Astrocyte of the spinal cord (primary cell): Measurements from ENCODE around the gene ZNF501.

Experiments used
- DNase-seq: peaks from one replicate; pipeline ENCODE4 v3.0.0; 2011; ENCODE audit warnings: low read depth, low spot score
- H3K4me3 ChIP-seq: 2 replicates; pipeline ENCODE4 v1.5.1; 2011; ENCODE audit warnings: low read depth, mild to moderate bottlenecking, low read length, moderate library complexity
- in situ Hi-C: cut with HindIII; loops from 2 replicates; pipeline ENCODE4 v1.10.0; 2017; ENCODE audit warnings: low sequenced_read_pairs
- TF ChIP-seq, protein P1 (sequence below): IDR thresholded peaks from 2 replicates; pipeline ENCODE4 v1.5.1; 2012; ENCODE audit warnings: low read depth, mild to moderate bottlenecking, low read length, inconsistent platforms

Gene ZNF501

GRCh38 chr3:44762690-44763089, 33.3 kb downstream of the ZNF501 start:
- no peak for DNase-seq
- TF ChIP-seq, protein P1, sequence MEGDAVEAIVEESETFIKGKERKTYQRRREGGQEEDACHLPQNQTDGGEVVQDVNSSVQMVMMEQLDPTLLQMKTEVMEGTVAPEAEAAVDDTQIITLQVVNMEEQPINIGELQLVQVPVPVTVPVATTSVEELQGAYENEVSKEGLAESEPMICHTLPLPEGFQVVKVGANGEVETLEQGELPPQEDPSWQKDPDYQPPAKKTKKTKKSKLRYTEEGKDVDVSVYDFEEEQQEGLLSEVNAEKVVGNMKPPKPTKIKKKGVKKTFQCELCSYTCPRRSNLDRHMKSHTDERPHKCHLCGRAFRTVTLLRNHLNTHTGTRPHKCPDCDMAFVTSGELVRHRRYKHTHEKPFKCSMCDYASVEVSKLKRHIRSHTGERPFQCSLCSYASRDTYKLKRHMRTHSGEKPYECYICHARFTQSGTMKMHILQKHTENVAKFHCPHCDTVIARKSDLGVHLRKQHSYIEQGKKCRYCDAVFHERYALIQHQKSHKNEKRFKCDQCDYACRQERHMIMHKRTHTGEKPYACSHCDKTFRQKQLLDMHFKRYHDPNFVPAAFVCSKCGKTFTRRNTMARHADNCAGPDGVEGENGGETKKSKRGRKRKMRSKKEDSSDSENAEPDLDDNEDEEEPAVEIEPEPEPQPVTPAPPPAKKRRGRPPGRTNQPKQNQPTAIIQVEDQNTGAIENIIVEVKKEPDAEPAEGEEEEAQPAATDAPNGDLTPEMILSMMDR: no peak
- in situ Hi-C loops: no loop called here
- H3K4me3 ChIP-seq: peak overlapping the region; percentile 77

GRCh38 chr3:44764248-44764647, 34.8 kb downstream of the ZNF501 start:
- no peak for DNase-seq
- in situ Hi-C loops: no loop called here
- TF ChIP-seq, protein P1: no peak
- no peak overlapping the region for H3K4me3 ChIP-seq

DNA sequence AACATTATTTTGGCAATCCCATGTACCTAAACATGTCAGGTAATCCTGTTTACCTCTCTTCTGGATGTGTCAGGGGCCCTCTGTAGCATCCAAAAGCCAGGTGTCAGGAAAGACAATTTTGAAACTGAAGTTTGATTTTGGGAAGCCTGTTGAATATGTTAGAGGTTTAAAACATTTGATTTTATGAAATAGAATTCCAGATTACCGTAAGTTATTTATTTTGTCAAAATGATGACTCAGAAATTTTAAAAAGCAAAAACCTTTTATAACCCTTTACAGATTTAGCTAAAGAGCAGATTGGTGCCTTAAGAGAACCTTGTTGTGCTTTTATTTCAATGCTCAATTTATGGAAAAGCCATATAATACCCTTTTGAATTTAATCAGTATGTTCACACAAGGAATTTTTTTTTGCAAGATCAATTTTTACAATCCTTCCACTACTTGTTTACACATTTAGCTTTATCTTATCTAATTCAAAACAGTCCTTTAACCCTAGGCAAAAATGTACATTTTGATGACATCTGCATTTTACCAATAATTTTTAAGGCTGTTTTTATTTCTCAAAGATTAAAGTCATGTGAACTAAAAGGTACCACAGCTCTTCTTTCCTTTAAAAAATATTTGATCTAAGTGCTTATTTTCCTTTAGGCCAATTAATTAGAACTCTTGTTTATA, 42.1 kb downstream of the ZNF501 start:
- H3K4me3 ChIP-seq: no peak overlapping the region
- TF ChIP-seq, protein P1: no peak
- in situ Hi-C loops: no loop called here
- no peak for DNase-seq

DNA sequence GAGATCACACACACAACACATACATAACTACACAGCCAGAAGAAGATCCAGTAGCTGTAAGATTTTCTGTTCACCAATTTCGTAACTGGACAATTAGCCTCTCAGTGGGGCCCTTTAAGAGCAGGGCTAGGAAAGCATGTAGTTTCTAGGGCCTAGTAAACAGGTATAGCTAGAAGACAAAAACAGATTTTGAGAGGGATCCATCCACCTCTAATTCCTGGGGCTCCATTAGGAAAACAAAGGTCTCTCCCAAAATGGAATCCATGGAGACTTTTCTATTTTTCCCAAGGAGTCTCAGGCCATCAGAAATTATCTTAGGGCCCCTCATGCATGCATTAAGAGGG, 42.6 kb downstream of the ZNF501 start:
- DNase-seq: no peak
- in situ Hi-C loops: no loop called here
- no peak overlapping the region for H3K4me3 ChIP-seq
- TF ChIP-seq, protein P1: no peak

- H3K4me3 ChIP-seq: no peak overlapping the region
- DNase-seq: no peak
- TF ChIP-seq, protein P1: no peak
- in situ Hi-C loops: no loop called here
Observed at GRCh38 chr3:44782891-44783290, 53.5 kb downstream of the ZNF501 start.
